ENCODE measurements around the gene GPR107. TPM values are rescaled to one million over a fixed set of nuclear protein-coding genes. Genes with fewer than 3 reads are reported as not detected.

The GPR107 gene
- total RNA-seq, 1 experiment from 2014 or later, result 33.2 TPM

DNA sequence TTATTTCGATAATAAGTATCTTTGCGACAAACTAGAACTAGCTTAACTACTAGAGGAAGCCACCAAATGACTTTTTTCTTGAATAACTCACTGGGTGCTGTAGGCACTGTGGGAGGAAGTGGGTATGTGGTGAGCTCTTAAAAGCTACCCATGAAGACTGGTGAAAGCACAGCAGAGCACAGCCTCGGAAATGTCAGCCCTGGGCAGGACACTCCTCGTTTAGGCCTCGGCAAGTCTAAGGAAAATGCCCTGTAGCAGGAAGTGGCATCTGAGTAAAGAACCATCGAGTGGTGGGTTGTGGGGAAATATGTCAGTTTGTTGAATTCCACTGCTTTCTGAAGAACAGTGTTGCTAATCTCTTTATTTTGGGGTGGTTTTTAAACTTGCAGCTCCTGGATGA lies 74.5 kb downstream of the GPR107 start:
- no peak for DNase-seq (ENCODE audit: low spot score)
- H3K4me3 Mint-ChIP-seq, result no peak overlapping the region
- H3K27me3 Mint-ChIP-seq (ENCODE audit: low read depth), result no peaks in the 10 kb centered on the region
- H3K9me3 Mint-ChIP-seq, result no peaks in the 10 kb centered on the region
- H3K4me1 Mint-ChIP-seq, result peaks cover 6% of the 10 kb centered on the region; the same call in 1 of the 2 replicates
- POLR2A ChIA-PET, result no interaction called here
- peaks cover 31% of the 10 kb centered on the region for H3K36me3 Mint-ChIP-seq
- TF ChIP-seq TP53 (CRISPR knock-in tag; IDR thresholded peaks at IDR 0.05) (no peak), IRF2 (CRISPR knock-in tag; IDR thresholded peaks at IDR 0.05; ENCODE audit: borderline replicate concordance, low read depth) (no peak), ZNF416 (CRISPR knock-in tag; IDR thresholded peaks at IDR 0.05) (no peak), GRHL2 (CRISPR knock-in tag; IDR thresholded peaks at IDR 0.05; ENCODE audit: insufficient replicate concordance, severe bottlenecking) (no peak), ZNF423 (CRISPR knock-in tag; IDR thresholded peaks at IDR 0.05) (no peak), ZNF671 (CRISPR knock-in tag; IDR thresholded peaks at IDR 0.05) (no peak)
- TF ChIP-seq, protein P1, sequence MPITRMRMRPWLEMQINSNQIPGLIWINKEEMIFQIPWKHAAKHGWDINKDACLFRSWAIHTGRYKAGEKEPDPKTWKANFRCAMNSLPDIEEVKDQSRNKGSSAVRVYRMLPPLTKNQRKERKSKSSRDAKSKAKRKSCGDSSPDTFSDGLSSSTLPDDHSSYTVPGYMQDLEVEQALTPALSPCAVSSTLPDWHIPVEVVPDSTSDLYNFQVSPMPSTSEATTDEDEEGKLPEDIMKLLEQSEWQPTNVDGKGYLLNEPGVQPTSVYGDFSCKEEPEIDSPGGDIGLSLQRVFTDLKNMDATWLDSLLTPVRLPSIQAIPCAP (CRISPR knock-in tag; IDR thresholded peaks at IDR 0.05), result no peak
- TF ChIP-seq, protein P2, sequence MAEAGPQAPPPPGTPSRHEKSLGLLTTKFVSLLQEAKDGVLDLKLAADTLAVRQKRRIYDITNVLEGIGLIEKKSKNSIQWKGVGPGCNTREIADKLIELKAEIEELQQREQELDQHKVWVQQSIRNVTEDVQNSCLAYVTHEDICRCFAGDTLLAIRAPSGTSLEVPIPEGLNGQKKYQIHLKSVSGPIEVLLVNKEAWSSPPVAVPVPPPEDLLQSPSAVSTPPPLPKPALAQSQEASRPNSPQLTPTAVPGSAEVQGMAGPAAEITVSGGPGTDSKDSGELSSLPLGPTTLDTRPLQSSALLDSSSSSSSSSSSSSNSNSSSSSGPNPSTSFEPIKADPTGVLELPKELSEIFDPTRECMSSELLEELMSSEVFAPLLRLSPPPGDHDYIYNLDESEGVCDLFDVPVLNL (CRISPR knock-in tag; IDR thresholded peaks at IDR 0.05; ENCODE audit: borderline replicate concordance, low read depth), result no peak
- TF ChIP-seq, protein P3, sequence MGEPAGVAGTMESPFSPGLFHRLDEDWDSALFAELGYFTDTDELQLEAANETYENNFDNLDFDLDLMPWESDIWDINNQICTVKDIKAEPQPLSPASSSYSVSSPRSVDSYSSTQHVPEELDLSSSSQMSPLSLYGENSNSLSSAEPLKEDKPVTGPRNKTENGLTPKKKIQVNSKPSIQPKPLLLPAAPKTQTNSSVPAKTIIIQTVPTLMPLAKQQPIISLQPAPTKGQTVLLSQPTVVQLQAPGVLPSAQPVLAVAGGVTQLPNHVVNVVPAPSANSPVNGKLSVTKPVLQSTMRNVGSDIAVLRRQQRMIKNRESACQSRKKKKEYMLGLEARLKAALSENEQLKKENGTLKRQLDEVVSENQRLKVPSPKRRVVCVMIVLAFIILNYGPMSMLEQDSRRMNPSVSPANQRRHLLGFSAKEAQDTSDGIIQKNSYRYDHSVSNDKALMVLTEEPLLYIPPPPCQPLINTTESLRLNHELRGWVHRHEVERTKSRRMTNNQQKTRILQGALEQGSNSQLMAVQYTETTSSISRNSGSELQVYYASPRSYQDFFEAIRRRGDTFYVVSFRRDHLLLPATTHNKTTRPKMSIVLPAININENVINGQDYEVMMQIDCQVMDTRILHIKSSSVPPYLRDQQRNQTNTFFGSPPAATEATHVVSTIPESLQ (CRISPR knock-in tag; IDR thresholded peaks at IDR 0.05), result no peak
- TF ChIP-seq, protein P4, sequence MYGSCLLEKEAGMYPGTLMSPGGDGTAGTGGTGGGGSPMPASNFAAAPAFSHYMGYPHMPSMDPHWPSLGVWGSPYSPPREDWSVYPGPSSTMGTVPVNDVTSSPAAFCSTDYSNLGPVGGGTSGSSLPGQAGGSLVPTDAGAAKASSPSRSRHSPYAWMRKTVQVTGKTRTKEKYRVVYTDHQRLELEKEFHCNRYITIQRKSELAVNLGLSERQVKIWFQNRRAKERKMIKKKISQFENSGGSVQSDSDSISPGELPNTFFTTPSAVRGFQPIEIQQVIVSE (CRISPR knock-in tag; IDR thresholded peaks at IDR 0.05; ENCODE audit: borderline replicate concordance), result no peak
- CTCF ChIA-PET, result interaction anchor here (0.5 kb wide), 1 partner anchor 391 kb away, joined by 5 read pairs; no protein-coding TSS in a partner anchor
- ATAC-seq, result no peak
- H3K27ac Mint-ChIP-seq, result peak overlapping the region; percentile 53; the same call in 1 of the 2 replicates

DNA sequence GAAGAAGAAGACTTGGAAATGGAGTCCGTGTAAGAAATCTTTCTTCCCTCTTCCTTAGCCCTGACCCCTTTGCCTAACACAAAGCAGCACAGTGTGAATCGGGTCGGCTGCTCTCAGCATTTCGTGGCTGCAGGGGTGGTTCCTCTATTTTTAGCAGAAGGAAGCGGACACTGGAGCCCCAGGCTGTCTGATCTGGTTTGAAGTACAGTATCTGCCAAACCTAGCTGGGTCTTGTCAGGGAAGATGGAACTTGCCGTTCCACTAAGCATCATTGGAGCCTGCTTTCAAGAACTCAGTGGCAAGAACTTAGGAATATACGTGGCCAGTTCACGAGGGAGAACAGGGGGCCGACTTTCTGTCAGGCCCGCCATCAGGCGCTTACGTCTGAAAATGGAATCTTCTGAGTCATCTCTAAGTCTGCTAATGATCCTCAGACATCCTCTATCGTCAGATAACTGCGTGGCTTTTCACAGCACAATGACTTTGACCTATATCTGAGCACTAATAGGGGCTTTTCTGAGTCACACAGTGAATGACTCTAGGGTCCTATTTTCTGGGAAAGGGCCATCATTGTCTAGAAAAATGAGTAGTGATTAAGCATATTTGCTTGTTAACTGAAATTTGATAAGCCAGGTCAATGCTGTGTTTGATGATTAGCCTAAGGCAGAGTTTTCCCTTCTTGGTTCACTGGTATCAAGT lies 75.2 kb downstream of the GPR107 start:
- H3K36me3 Mint-ChIP-seq, result peaks cover 31% of the 10 kb centered on the region
- H3K4me1 Mint-ChIP-seq, result peaks cover 3% of the 10 kb centered on the region; the same call in 1 of the 2 replicates
- DNase-seq (ENCODE audit: low spot score), result no peak
- ChIA-PET POLR2A (no interaction called here), CTCF (no interaction called here)
- H3K27me3 Mint-ChIP-seq (ENCODE audit: low read depth), result no peaks in the 10 kb centered on the region
- peak overlapping the region; percentile 53; the same call in 1 of the 2 replicates for H3K27ac Mint-ChIP-seq
- H3K9me3 Mint-ChIP-seq, result no peaks in the 10 kb centered on the region
- no peak for ATAC-seq
- H3K4me3 Mint-ChIP-seq, result no peak overlapping the region
- TF ChIP-seq, protein P5, sequence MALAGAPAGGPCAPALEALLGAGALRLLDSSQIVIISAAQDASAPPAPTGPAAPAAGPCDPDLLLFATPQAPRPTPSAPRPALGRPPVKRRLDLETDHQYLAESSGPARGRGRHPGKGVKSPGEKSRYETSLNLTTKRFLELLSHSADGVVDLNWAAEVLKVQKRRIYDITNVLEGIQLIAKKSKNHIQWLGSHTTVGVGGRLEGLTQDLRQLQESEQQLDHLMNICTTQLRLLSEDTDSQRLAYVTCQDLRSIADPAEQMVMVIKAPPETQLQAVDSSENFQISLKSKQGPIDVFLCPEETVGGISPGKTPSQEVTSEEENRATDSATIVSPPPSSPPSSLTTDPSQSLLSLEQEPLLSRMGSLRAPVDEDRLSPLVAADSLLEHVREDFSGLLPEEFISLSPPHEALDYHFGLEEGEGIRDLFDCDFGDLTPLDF (CRISPR knock-in tag; IDR thresholded peaks at IDR 0.05), result no peak
- TF ChIP-seq, protein P3 (CRISPR knock-in tag; IDR thresholded peaks at IDR 0.05), result no peak
- no peak for TF ChIP-seq GABPB1 (CRISPR knock-in tag; IDR thresholded peaks at IDR 0.05)

Measured in WTC11 (cell line).